HL-60 (cell line): ENCODE measurements around the gene NUP93.
"Not testable (repeated sequence)": the region's sequence is repeated elsewhere in the genome, so short reads cannot be mapped to it uniquely, and the experiment has no call there.

Source experiments
- DNase-seq, 2 experiments: peaks; one replicate each; pipeline ENCODE4 v3.0.0-alpha.2; 2010 to 2020; ENCODE audit warnings: low read depth in 1 of 2, low spot score in 1 of 2
- H3K27ac ChIP-seq: fragments of 250-450 bp; sonication (Bioruptor Pico); replicated peaks from 2 replicates; pipeline ENCODE4 v1.5.1; 2020; ENCODE audit warnings: mild to moderate bottlenecking, moderate library complexity
- H3K27me3 ChIP-seq: fragments of 250-450 bp; sonication (Bioruptor Pico); 2 replicates; pipeline ENCODE4 v1.5.1; 2021; ENCODE audit warnings: mild to moderate bottlenecking, moderate library complexity; ENCODE audit not compliant: insufficient read depth, poor library complexity, severe bottlenecking
- H3K4me3 ChIP-seq: replicated peaks from 2 replicates; pipeline ENCODE4 v1.5.1; 2011; ENCODE audit warnings: mild to moderate bottlenecking, control low read depth, low read length; ENCODE audit not compliant: insufficient read depth
- CTCF ChIP-seq: IDR thresholded peaks from one replicate; pipeline ENCODE4 v1.5.1; 2011; ENCODE audit warnings: low read length, control low read depth, inconsistent platforms; ENCODE audit not compliant: insufficient read depth
- GABPA ChIP-seq: IDR thresholded peaks from 2 replicates; pipeline ENCODE4 v1.6.1; 2012; ENCODE audit warnings: low read depth
- POLR2AphosphoS5 ChIP-seq: IDR thresholded peaks from 2 replicates; pipeline ENCODE4 v1.6.1; 2012; ENCODE audit warnings: low read depth
- REST ChIP-seq: IDR thresholded peaks from 2 replicates; pipeline ENCODE4 v1.6.1; 2012; ENCODE audit warnings: low read depth; ENCODE audit not compliant: insufficient replicate concordance
- SPI1 ChIP-seq: IDR thresholded peaks from 2 replicates; pipeline ENCODE4 v1.6.1; 2012; ENCODE audit warnings: low read depth, mild to moderate bottlenecking, borderline replicate concordance

Gene NUP93

GRCh38 chr16:56810954-56811353 lies 81.0 kb downstream of the NUP93 start:
- DNase-seq, result no peak
- Histone ChIP-seq H3K27ac (no peak overlapping the region), H3K27me3 (no peaks in the 10 kb centered on the region), H3K4me3 (no peak overlapping the region)
- no peak for TF ChIP-seq GABPA
- TF ChIP-seq POLR2AphosphoS5, result no peak
- TF ChIP-seq CTCF, result no peak
- TF ChIP-seq REST, result no peak
- no peak for TF ChIP-seq SPI1

- not testable (repeated sequence) for DNase-seq, H3K4me3 ChIP-seq, H3K27me3 ChIP-seq, H3K27ac ChIP-seq
Measured at GRCh38 chr16:56811602-56812001, 81.7 kb downstream of the NUP93 start.

- TF ChIP-seq CTCF (no peak), REST (no peak), GABPA (no peak), SPI1 (no peak), POLR2AphosphoS5 (no peak)
- Histone ChIP-seq H3K27ac (no peak overlapping the region), H3K27me3 (no peaks in the 10 kb centered on the region), H3K4me3 (no peak overlapping the region)
- DNase-seq, result no peak
Measured at GRCh38 chr16:56812884-56813283, 83.0 kb downstream of the NUP93 start.

GRCh38 chr16:56814537-56815432 lies 84.9 kb downstream of the NUP93 start:
- H3K4me3 ChIP-seq, result no peak overlapping the region
- no peak for DNase-seq
- TF ChIP-seq GABPA (no peak), POLR2AphosphoS5 (no peak), CTCF (no peak), REST (no peak), SPI1 (no peak)
- no peak overlapping the region for H3K27ac ChIP-seq
- no peaks in the 10 kb centered on the region for H3K27me3 ChIP-seq
